Heart left ventricle (tissue), 13 donors: Measurements from ENCODE around the gene CDX2.

Source experiments
- CTCF ChIP-seq, 12 donors: fragments of 200-600 bp; sonication (generic) in 4 of 12; IDR thresholded peaks; one replicate each; pipeline versions ENCODE4 v1.5.0 to v1.8.0; 2018 to 2022; ENCODE audit warnings: antibody characterized with exemption in 12 of 12, mild to moderate bottlenecking in 5 of 12
- POLR2A ChIP-seq, 2 donors: fragments of 450-650 bp; IDR thresholded peaks; one replicate each; pipeline ENCODE4 v1.6.1; 2017; ENCODE audit warnings: antibody characterized with exemption in 2 of 2, mild to moderate bottlenecking in 2 of 2, moderate library complexity in 2 of 2
- donor health status: ischemic (EF 13 %, LVEDD 7.1; RV severe dilation, severe dysfunction).
- donor health status: DM: no; HTN: yes; CAD: no.
- donor health status: DM: no; HTN: no; CAD: no.
- donor health status: ischemic (EF 25% LVEDD 6.9; RV normal size, moderate dysfunction).
- donor health status: ischemic (EF 25% LVEDD 5.7; RV mildly dilated, moderate dysfunction).
- donor health status: ischemic (EF 35%, LVEDD 5.7; RV mildly dilated, moderate dysfunction).
- donor health status: nonischemic (EF 11% LVEDD 7.7; RV severe dilation, severe dysfunction).
- donor health status: DM: yes; HTN: yes; CAD: no.
- donor health status: PGD.
- donor health status: ischemic (EF 29% LVEDD 5.4; RV normal size, mild dysfunction).
- donor health status: nonischemic (EF 23%, LVEDD 6.1; RV moderate dilation, normal function).

DNA sequence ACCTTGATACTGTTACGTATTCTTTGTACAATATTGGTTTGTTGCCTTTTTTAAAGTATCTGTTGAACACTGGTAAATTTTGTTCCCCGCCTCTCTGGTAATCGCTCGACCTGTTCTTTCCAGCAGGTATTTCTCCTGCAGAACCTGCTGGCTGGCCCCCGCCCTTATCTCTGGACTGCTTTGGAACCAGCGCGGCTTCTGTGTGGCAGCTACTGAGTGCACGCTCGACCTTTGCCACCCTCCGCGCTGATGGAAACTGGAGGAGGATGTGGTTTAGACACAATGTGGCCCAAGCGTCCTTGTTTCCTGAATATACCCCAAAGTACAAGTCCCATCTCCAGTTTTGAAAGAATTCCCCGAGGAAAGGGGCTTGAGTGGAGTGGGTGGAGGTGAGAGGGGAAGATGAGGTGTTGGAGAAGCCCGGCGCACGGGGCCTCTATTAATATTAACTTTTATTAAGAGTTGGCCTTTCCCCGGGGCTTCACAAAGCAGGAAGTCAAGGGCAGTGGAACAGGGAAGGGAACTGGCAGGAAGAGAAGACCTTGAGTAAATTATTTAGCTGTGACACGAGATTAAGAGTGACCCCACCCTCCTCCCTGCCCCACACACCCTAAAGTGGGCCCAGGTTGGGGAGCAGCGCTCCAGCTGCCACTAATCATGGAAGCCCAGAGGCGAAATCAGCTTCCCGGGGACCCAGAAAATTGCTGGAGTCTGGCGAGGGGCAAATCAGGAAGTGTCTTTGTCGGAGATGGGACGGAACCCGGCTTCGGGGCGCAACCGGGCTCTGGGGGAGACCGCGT, 16.0 kb downstream of the CDX2 start:
- TF ChIP-seq POLR2A (IDR thresholded peaks at IDR 0.05) (no peak), CTCF (IDR thresholded peaks at IDR 0.05) (no peak)
